Type B pancreatic cell (in vitro differentiated cells): ENCODE data around the gene RLBP1. TPM values are rescaled to one million over a fixed set of nuclear protein-coding genes. Genes with fewer than 3 reads are reported as not detected.

ENCODE experiments used
- DNase-seq: peaks from one replicate; pipeline ENCODE4 v3.0.0; 2021; ENCODE audit warnings: mixed read lengths; ENCODE audit not compliant: unreplicated experiment; ENCODE audit errors: extremely low spot score
- H3K27ac Mint-ChIP-seq: 2 replicates; pipeline ENCODE4 v1.8.0; 2021; ENCODE audit warnings: mild to moderate bottlenecking, mixed read lengths
- H3K27me3 Mint-ChIP-seq: 2 replicates; pipeline ENCODE4 v1.8.0; 2021; ENCODE audit warnings: mixed read lengths
- H3K36me3 Mint-ChIP-seq: 2 replicates; pipeline ENCODE4 v1.8.0; 2021; ENCODE audit warnings: mixed read lengths
- H3K4me1 Mint-ChIP-seq: one replicate; pipeline ENCODE4 v1.8.0; 2021; ENCODE audit warnings: mixed read lengths; ENCODE audit not compliant: unreplicated experiment
- H3K4me3 Mint-ChIP-seq: 2 replicates; pipeline ENCODE4 v1.8.0; 2021; ENCODE audit warnings: mild to moderate bottlenecking, mixed read lengths
- H3K9me3 Mint-ChIP-seq: 2 replicates; pipeline ENCODE4 v1.8.0; 2021; ENCODE audit warnings: mixed read lengths
- total RNA-seq: library from RNA; stranded (reverse); gene quantifications from 2 replicates; pipeline ENCODE4 v1.2.1, GENCODE V29; 2021; ENCODE audit warnings: low replicate concordance
- TF ChIP-seq, protein P1 (sequence below): fragments of 200-600 bp; sonication (generic); conservative IDR thresholded peaks from 2 replicates; pipeline ENCODE4 v1.5.0; 2021; ENCODE audit warnings: antibody characterized with exemption, mild to moderate bottlenecking

Gene RLBP1
- total RNA-seq, 1 donor from 2014 or later: not detected

DNA sequence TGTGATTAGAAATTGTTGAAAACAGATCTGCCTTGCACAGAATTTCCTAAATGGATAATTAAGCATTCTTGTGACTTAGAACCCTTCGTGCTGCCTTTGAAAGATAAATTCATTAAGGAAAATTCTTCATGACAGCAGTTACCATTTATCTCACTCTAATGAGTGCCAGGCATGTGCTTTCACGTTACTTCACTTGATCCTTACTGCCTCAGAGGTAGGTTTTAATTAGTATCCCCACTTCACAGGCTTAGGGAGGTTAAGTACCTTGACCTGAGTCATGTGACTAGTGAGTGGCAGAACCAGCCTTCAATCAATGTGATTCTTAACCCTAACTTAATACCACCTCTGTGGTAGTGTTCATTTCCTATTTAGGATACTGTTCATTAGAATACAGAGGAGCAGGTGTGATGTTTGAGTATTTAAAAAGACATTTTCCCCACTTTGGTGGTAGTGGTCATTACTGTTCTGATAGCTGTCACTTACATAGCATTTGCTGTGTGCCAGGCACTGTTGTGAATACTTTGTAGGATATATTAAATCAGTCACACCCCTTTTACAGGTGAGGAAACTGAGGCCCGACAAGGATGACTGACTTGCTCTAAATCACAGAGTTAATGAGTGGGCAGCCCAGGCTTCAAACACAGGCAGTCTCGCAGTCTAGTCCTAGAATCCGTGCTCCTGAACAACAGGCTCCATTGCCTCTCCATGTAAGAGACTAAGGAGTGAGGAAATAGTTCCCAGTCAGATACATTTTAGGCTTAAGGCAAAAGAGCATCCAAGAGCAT lies 57.9 kb downstream of the RLBP1 start:
- Mint-ChIP-seq H3K4me3 (no peak overlapping the region), H3K9me3 (no peaks in the 10 kb centered on the region), H3K4me1 (peaks cover 36% of the 10 kb centered on the region), H3K27me3 (no peaks in the 10 kb centered on the region), H3K36me3 (no peaks in the 10 kb centered on the region), H3K27ac (no peak overlapping the region)
- TF ChIP-seq, protein P1, sequence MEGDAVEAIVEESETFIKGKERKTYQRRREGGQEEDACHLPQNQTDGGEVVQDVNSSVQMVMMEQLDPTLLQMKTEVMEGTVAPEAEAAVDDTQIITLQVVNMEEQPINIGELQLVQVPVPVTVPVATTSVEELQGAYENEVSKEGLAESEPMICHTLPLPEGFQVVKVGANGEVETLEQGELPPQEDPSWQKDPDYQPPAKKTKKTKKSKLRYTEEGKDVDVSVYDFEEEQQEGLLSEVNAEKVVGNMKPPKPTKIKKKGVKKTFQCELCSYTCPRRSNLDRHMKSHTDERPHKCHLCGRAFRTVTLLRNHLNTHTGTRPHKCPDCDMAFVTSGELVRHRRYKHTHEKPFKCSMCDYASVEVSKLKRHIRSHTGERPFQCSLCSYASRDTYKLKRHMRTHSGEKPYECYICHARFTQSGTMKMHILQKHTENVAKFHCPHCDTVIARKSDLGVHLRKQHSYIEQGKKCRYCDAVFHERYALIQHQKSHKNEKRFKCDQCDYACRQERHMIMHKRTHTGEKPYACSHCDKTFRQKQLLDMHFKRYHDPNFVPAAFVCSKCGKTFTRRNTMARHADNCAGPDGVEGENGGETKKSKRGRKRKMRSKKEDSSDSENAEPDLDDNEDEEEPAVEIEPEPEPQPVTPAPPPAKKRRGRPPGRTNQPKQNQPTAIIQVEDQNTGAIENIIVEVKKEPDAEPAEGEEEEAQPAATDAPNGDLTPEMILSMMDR: no peak
- peak; percentile 36 for DNase-seq

DNA sequence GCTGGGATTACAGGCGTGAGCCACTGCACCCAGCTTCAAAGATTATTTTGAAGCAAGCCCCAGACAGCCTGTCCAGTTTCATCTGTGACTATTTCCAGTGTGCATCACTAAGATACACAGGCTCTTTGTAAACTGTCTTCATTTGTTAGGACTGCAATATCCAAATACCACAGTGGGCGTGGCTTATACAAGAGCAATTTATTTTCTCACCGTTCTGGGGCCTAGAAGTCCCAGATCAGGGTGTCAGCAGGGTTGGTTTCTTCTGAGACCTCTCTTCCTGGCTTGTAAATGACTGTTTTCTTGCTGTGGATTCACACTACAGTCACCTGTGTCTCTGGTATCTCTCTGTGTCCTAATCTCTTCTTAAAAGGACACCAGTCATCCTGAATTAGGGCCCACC lies 59.7 kb downstream of the RLBP1 start:
- H3K36me3 Mint-ChIP-seq: peaks cover 11% of the 10 kb centered on the region
- H3K9me3 Mint-ChIP-seq: no peaks in the 10 kb centered on the region
- H3K27ac Mint-ChIP-seq: no peak overlapping the region
- no peak overlapping the region for H3K4me3 Mint-ChIP-seq
- TF ChIP-seq, protein P1: no peak
- peaks cover 26% of the 10 kb centered on the region for H3K4me1 Mint-ChIP-seq
- no peak for DNase-seq
- H3K27me3 Mint-ChIP-seq: no peaks in the 10 kb centered on the region

Other genes with a start within 250 kb of the RLBP1 start
- gene ABHD2, start 133.1 kb downstream of the RLBP1 start, total RNA-seq: 55.4 and 63.9 TPM in 2 replicates
- 31.7 and 66.8 TPM in 2 replicates for gene FANCI, start 22.4 kb upstream of the RLBP1 start, total RNA-seq
- gene POLG, start 113.2 kb upstream of the RLBP1 start, total RNA-seq: 55.0 and 59.0 TPM in 2 replicates